GM18861 (cell line): ENCODE data around the gene CAT.

Experiments
- ATAC-seq: cut with Tn5 transposase; IDR thresholded peaks from one replicate; pipeline ENCODE4 v1.9.1; 2021; ENCODE audit not compliant: unreplicated experiment

CAT gene

GRCh38 chr11:34521265-34521664 is 82.5 kb downstream of the CAT start:
- ATAC-seq = no peak
